Peyer's patch (tissue), 4 donors: ENCODE measurements around the gene TMEM53.

ENCODE experiments used
- CTCF ChIP-seq, 6 experiments: fragments of 450-650 bp in 4 of 6; fragments of 200-600 bp in 2 of 6; sonication (generic) in 1 of 6; IDR thresholded peaks; one replicate each; pipeline ENCODE4 v1.5.1; 2017 to 2019; ENCODE audit warnings: antibody characterized with exemption in 6 of 6, mild to moderate bottlenecking in 3 of 6, moderate library complexity in 1 of 6
- POLR2A ChIP-seq, 2 donors: fragments of 450-650 bp; IDR thresholded peaks; one replicate each; pipeline ENCODE4 v1.5.1; 2017; ENCODE audit warnings: antibody characterized with exemption in 2 of 2, mild to moderate bottlenecking in 2 of 2, moderate library complexity in 2 of 2

GRCh38 chr1:44660176-44660575, 14.1 kb downstream of the TMEM53 start:
- no peak for TF ChIP-seq CTCF (IDR thresholded peaks at IDR 0.05)
- TF ChIP-seq POLR2A (IDR thresholded peaks at IDR 0.05): no peak
